ENCODE measurements around the gene ACOX2.
A peak's percentile ranks its signal among the peaks of the same experiment; 100 is the strongest.
"Not testable (repeated sequence)": the region's sequence is repeated elsewhere in the genome, so short reads cannot be mapped to it uniquely, and the experiment has no call there.

Gene ACOX2

DNA sequence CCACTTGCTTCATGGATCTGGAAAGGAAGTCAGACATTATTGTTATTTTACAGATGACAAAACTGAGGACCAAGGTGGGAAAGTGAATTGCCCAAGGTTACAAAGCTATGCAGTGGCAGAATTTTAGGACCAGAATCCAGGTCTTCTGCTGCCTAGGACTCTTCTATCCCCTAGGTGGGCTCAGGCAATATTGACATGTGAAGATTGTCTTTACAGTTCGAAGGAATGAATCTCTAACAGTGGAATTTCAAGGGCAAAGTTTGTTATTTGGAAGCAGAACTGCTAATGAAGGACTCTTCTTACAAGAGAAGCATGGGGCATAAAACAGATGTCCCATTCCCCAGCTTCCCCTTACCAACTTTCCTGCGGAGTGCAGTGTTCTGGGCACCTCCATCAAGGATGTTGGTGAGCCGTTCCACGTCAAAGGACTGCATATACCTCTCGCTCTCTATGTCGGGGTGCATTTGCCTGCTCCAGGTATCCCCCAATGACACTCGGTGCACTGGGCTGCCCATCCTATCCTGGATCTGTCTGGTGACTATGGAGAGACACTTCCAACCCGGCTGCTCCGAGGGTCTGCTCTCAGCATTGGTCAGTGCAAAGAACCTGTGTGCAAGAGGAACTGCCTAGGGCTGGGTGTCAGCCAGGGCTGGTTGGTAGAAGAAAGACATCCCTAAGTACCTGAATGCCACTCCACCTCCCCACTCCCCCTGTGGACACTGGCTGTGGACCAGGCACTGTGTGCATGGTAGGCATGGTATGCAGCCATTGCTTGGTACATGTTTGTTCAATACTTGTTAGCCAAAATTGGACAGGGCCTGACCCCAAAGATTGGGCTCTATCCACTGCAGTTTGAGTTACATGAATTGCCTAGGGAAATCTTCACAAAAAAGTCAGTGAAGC, 2.1 kb downstream of the ACOX2 start:
- peaks cover 8 to 13% of the 10 kb centered on the region in 2 donors for H3K4me1 Mint-ChIP-seq
- no peaks in the 10 kb centered on the region for H3K36me3 Mint-ChIP-seq
- ATAC-seq (replicated peaks): no peak
- no peak for DNase-seq
- H3K27me3 Mint-ChIP-seq: no peaks in the 10 kb centered on the region
- H3K9me3 Mint-ChIP-seq: no peaks in the 10 kb centered on the region
- H3K4me3 Mint-ChIP-seq: no peak overlapping the region
- H3K27ac Mint-ChIP-seq: no peak overlapping the region

DNA sequence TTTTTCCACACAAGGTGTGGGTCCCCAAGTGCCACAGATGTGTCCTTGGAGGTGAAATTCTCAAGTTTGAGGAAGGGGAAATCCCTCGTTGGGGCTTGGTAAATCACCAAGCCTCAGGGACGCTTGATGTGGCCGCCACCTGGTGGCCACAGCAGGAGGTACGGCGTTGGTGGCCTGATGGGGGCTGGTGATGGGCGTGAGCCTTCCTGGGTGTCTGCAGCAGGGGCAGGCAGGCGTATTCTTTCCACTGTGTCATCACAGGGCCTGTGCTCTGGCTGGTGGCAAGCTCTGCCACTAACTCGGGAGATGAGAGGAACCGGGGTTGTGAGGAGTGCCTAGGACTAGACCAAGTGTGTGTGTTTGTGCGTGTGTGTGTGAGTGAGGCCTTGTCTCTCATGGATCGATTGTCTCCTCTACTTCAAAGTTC, 4.2 kb downstream of the ACOX2 start:
- DNase-seq (peak; percentile 85), ATAC-seq (replicated peaks) (peak; percentile 97 to 99)
- peaks cover 8 to 13% of the 10 kb centered on the region in 2 donors for H3K4me1 Mint-ChIP-seq
- peak overlapping the region; percentile 65 for H3K27ac Mint-ChIP-seq
- H3K9me3 Mint-ChIP-seq: no peaks in the 10 kb centered on the region
- H3K4me3 Mint-ChIP-seq: no peak overlapping the region
- no peaks in the 10 kb centered on the region for H3K27me3 Mint-ChIP-seq
- no peaks in the 10 kb centered on the region for H3K36me3 Mint-ChIP-seq

- Mint-ChIP-seq H3K4me3 (no peak overlapping the region), H3K27ac (no peak overlapping the region), H3K4me1 (peaks cover 8 to 13% of the 10 kb centered on the region in 2 donors), H3K27me3 (no peaks in the 10 kb centered on the region), H3K36me3 (no peaks in the 10 kb centered on the region), H3K9me3 (no peaks in the 10 kb centered on the region)
- DNase-seq (no peak), ATAC-seq (replicated peaks) (no peak)
Observed at GRCh38 chr3:58531956-58532355, 5.0 kb downstream of the ACOX2 start.

DNA sequence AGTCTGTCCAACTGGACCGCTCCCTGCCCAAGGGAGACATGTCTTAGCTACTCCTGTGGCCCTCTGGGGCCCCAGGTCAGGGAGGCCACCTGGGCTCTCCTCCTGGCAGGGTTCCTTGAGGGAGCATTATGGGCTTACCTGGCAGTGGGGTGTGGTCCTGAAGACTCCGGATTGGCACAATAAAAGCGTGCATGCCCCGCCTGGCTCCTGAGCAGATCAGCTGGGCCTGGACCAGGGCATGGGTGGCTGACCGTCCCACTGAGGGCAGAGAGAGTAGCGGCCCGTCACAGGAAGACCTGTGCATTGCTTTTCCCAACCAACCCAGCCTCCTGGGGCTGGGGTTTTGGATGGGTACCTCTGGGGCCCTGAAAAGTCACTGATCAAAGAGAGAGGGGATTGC, 5.4 kb downstream of the ACOX2 start:
- Mint-ChIP-seq H3K36me3 (no peaks in the 10 kb centered on the region), H3K9me3 (no peaks in the 10 kb centered on the region), H3K27me3 (no peaks in the 10 kb centered on the region), H3K27ac (no peak overlapping the region), H3K4me1 (peaks cover 8 to 13% of the 10 kb centered on the region in 2 donors), H3K4me3 (no peak overlapping the region)
- DNase-seq (no peak), ATAC-seq (replicated peaks) (no peak)

- peaks cover 9 to 13% of the 10 kb centered on the region in 2 donors for H3K4me1 Mint-ChIP-seq
Observed at GRCh38 chr3:58530354-58530865, 6.6 kb downstream of the ACOX2 start.

DNA sequence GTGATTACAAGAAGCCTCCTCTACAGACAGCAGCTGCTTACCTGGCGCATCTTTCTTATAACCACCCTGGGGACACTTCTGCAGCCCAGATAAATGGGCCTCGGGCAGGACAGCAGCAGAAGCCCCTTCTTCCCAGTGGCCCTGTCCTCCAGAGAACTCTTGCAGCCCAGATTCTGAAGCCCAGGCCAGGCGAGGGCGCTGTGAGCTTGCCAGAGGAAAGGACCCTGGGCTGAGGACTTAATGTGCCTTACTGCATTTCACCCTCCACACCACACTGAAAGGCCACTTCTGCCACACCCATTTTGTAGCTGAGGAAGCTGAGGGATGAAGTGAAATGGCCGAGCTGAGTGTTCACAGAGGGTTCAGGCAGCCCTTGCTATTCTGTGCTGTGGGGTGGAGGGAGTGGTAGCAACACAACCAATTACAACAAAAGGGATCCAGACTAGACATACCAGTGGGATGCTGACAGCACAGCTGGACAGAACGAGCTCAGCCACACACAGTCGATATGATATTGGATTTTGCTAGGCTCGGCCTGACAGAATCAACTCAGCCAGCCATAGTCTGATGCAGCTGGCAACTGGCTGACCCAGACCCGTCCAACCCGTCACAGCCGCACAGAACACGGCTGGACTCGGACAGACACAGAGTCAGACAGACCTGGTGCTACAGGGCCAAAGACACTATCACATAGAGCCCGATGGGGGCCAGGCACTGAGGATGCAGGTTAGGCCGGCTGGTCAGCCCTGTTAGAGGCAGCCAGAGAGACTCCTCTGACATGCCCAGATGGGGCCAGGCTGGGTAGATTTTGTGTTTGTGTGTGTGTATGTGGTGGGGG, 7.3 kb downstream of the ACOX2 start:
- Mint-ChIP-seq H3K4me1 (peaks cover 11 to 13% of the 10 kb centered on the region in 2 donors), H3K4me3 (no peak overlapping the region), H3K27me3 (no peaks in the 10 kb centered on the region), H3K36me3 (no peaks in the 10 kb centered on the region), H3K9me3 (no peaks in the 10 kb centered on the region), H3K27ac (no peak overlapping the region)
- DNase-seq (no peak), ATAC-seq (replicated peaks) (no peak)

More at GRCh38 chr3:58530354-58530865, 6.6 kb downstream of the ACOX2 start:
- Mint-ChIP-seq H3K36me3 (no peaks in the 10 kb centered on the region), H3K9me3 (no peaks in the 10 kb centered on the region), H3K4me3 (no peak overlapping the region), H3K27me3 (no peaks in the 10 kb centered on the region), H3K27ac (no peak overlapping the region)
- no peak for DNase-seq
- no peak for ATAC-seq (replicated peaks)

GRCh38 chr3:58528629-58529028, 8.4 kb downstream of the ACOX2 start:
- H3K36me3 Mint-ChIP-seq: no peaks in the 10 kb centered on the region
- H3K9me3 Mint-ChIP-seq: no peaks in the 10 kb centered on the region
- no peaks in the 10 kb centered on the region for H3K27me3 Mint-ChIP-seq
- H3K27ac Mint-ChIP-seq: no peak overlapping the region
- H3K4me3 Mint-ChIP-seq: no peak overlapping the region
- no peak for DNase-seq
- H3K4me1 Mint-ChIP-seq: peaks cover 11 to 13% of the 10 kb centered on the region in 2 donors
- ATAC-seq (replicated peaks): no peak

GRCh38 chr3:58527440-58527839, 9.6 kb downstream of the ACOX2 start:
- H3K4me1 Mint-ChIP-seq; H3K27me3 Mint-ChIP-seq; H3K9me3 Mint-ChIP-seq; H3K4me3 Mint-ChIP-seq; H3K27ac Mint-ChIP-seq; H3K36me3 Mint-ChIP-seq; DNase-seq; ATAC-seq (replicated peaks): not testable (repeated sequence)

GRCh38 chr3:58526515-58526957, 10.5 kb downstream of the ACOX2 start:
- no peak overlapping the region for H3K4me3 Mint-ChIP-seq
- H3K27ac Mint-ChIP-seq: no peak overlapping the region
- H3K36me3 Mint-ChIP-seq: no peaks in the 10 kb centered on the region
- no peaks in the 10 kb centered on the region for H3K27me3 Mint-ChIP-seq
- DNase-seq (no peak), ATAC-seq (replicated peaks) (no peak)
- H3K9me3 Mint-ChIP-seq: no peaks in the 10 kb centered on the region
- peaks cover 0 to 3% of the 10 kb centered on the region in 2 donors for H3K4me1 Mint-ChIP-seq

GRCh38 chr3:58524326-58524888, 12.6 kb downstream of the ACOX2 start:
- Mint-ChIP-seq H3K27ac (no peak overlapping the region), H3K36me3 (no peaks in the 10 kb centered on the region), H3K27me3 (no peaks in the 10 kb centered on the region), H3K4me1 (peaks cover 0 to 3% of the 10 kb centered on the region in 2 donors), H3K4me3 (no peak overlapping the region), H3K9me3 (no peaks in the 10 kb centered on the region)
- DNase-seq: no peak
- no peak for ATAC-seq (replicated peaks)

- no peak overlapping the region for H3K27ac Mint-ChIP-seq
- H3K9me3 Mint-ChIP-seq: no peaks in the 10 kb centered on the region
- H3K27me3 Mint-ChIP-seq: no peaks in the 10 kb centered on the region
- H3K4me3 Mint-ChIP-seq: no peak overlapping the region
- peaks cover 0 to 3% of the 10 kb centered on the region in 2 donors for H3K4me1 Mint-ChIP-seq
- ATAC-seq (replicated peaks) (no peak), DNase-seq (no peak)
- no peaks in the 10 kb centered on the region for H3K36me3 Mint-ChIP-seq
Observed at GRCh38 chr3:58522759-58523425, 14.1 kb downstream of the ACOX2 start.

DNA sequence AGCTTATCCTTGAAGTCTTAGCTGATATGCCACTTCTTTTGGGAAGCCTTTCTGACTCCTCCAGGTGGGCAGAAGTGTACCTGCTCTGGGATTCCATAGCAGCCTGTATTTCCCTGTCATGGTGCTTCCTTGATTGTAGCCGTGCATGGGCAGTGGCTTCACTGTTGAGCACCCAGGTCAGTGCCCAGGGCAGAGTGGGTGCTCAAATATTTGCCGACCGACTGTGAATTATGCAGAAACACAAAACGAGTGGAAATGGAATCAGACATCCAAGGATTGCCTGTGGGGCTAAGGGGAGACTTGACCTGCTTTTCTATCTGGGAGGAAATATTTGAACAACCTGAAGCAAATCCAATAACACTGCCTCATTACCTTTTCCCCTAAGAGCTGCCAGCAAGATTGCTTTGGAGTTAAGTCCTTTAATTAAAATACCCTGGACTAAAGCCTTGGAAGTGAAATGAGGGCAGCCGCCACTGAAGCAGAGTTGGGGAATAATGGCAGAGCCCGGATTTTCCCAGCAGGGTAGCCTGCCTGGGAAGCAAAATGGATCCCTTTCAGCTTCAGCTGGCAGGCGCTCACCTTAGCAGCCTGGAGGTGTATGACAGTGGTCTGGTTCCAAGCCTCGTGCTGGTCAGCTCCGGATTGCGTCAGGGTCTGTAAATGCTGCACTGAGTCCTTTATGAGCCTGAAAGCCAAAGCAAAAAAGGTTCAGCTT, 14.9 kb downstream of the ACOX2 start:
- no peak overlapping the region for H3K27ac Mint-ChIP-seq
- no peaks in the 10 kb centered on the region for H3K36me3 Mint-ChIP-seq
- DNase-seq (no peak), ATAC-seq (replicated peaks) (no peak)
- H3K9me3 Mint-ChIP-seq: no peaks in the 10 kb centered on the region
- no peak overlapping the region for H3K4me3 Mint-ChIP-seq
- peaks cover 0 to 3% of the 10 kb centered on the region in 2 donors for H3K4me1 Mint-ChIP-seq
- no peaks in the 10 kb centered on the region for H3K27me3 Mint-ChIP-seq

DNA sequence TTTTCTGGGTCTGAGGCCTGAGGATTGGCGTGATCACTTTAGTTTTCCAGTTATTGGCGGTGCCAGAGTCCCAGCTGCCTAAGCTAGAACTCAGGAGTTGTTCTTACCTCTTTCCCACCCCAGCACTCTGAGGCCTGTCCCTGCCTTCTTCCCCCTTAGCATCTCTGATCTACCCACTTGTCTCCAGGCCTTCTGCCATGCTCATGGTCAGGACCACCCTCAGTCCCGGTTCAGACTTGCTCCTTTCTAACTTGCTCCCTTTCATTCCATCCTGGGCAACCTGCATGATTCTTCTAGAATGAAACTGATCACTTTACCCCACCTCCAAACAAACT, 15.7 kb downstream of the ACOX2 start:
- ATAC-seq (replicated peaks): no peak
- Mint-ChIP-seq H3K27ac (no peak overlapping the region), H3K4me3 (no peak overlapping the region), H3K4me1 (peaks cover 0 to 3% of the 10 kb centered on the region in 2 donors), H3K36me3 (no peaks in the 10 kb centered on the region), H3K27me3 (no peaks in the 10 kb centered on the region), H3K9me3 (no peaks in the 10 kb centered on the region)
- DNase-seq: no peak
